ENCODE measurements around the gene FOXRED2. TPM values are rescaled to one million over a fixed set of nuclear protein-coding genes. Genes with fewer than 3 reads are reported as not detected.

Gene FOXRED2
- total and polyA plus RNA-seq, 4 experiments from 2014 or later, result 2.7 to 8.5 (median 7.3) TPM; not detected in 1

DNA sequence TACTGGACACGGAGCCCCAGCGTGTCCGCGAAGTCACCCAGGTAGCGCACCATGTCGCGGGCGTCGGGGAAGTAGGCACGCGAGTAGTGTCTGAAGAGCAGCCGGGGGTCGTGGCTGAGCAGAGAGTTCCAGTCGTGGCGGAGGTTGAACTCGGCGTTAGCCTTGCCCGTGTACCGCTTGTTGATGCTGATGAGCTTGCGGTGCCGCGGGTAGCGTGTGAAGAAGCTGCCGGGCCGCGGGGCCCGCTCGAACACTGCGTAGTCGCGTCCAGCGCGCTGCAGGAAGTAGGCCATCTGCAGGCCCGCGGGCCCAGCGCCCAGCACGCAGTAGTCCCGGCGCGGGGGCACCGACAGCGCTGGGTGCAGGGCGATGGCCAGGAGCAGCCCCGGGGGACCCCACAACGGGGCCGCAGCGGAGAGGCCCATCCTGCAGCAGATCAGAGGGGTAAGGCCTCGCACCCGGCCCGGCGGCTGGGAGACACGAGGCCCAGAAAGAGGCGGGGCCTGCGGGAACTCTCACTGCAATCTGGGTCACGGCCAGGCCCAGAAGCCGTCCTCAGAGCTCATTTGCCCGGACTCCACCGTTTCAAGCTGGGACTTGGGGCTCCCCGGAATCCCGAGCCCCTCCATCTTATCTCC is 723 bp downstream of the FOXRED2 start:
- POLR2A ChIA-PET (ENCODE audit: partially characterized antibody), result interaction anchor here (0.9 to 3.9 kb wide), 10 partner anchors 12 to 346 kb away, joined by 3 to 41 read pairs (median 4); partner anchors contain the start of genes APOL2, APOL3 and EIF3D
- Histone ChIP-seq H3K4me1 (ENCODE audit: insufficient read depth, low read length) (peaks cover 15% of the 10 kb centered on the region), H3K4me3 (ENCODE audit: low read length in 2 of 2) (peak overlapping the region in 1 of 2 donors; percentile 62), H3K9me3 (ENCODE audit: control insufficient read depth in 1 of 2, low read length in 2 of 2) (no peaks in the 10 kb centered on the region), H3K27ac (ENCODE audit: low read depth, low read length) (no peak overlapping the region), H3K27me3 (ENCODE audit: insufficient read depth, low read length) (no peaks in the 10 kb centered on the region), H3K36me3 (ENCODE audit: insufficient read depth, low read length) (peaks cover 8% of the 10 kb centered on the region)
- H3K4me1 Mint-ChIP-seq, result peaks cover 5 to 21% (median 7%) of the 10 kb centered on the region in 4 donors
- intact Hi-C loops (cut with micrococcal nuclease), result no loop called here
- no peak overlapping the region for H3K27ac Mint-ChIP-seq
- DNase-seq, result no peak
- peak overlapping the region; percentile 7 to 79 (median 46) for H3K4me3 Mint-ChIP-seq
- no peaks in the 10 kb centered on the region for H3K9me3 Mint-ChIP-seq
- CTCF ChIA-PET (ENCODE audit: partially characterized antibody), result no interaction called here
- H3K27me3 Mint-ChIP-seq, result no peaks in the 10 kb centered on the region
- peaks cover 3 to 12% of the 10 kb centered on the region in 2 donors for H3K36me3 Mint-ChIP-seq

DNA sequence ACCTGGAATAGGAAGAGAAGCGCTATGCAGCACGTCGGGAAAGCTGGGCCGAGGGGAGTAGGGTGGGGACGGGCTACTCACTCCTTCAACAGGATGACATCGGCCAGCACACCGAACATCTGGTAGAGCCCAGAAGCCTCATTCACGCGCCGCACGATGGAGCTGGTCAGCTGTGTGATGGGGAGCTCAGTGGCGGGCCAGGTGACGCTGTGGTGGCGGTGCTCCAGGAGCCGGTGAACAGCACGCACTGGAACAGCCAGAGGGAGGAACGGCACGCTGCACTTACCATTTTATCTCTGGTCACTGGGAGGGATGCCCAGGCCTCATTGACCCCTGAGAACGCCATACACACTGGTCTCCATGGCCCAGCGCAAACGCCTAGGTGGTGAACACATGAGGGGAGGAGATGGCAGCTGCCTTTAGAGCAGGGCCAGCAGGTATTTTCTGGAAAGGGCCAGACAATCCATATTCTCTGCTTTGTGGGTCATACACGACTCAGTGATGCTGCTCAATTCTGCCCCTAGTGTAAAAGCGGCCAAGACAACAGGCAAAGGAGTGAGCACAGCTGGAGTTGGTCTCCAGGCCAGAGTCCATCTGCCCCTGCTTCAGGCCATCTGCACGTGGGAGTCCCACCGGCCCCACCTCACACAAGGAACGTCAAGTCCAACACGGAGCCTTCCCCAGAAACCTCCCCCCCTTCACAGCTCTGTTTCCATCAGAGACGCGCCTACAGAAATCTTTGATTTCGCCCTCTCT is 8.8 kb downstream of the FOXRED2 start:
- Mint-ChIP-seq H3K27me3 (no peaks in the 10 kb centered on the region), H3K4me1 (no peaks in the 10 kb centered on the region), H3K4me3 (no peak overlapping the region), H3K27ac (no peak overlapping the region), H3K36me3 (peaks cover 0 to 10% of the 10 kb centered on the region in 2 donors), H3K9me3 (no peaks in the 10 kb centered on the region)
- H3K4me1 ChIP-seq (ENCODE audit: insufficient read depth, low read length), result no peaks in the 10 kb centered on the region
- intact Hi-C loops (cut with micrococcal nuclease), result no loop called here
- H3K4me3 ChIP-seq (ENCODE audit: low read length in 2 of 2), result no peak overlapping the region
- H3K9me3 ChIP-seq (ENCODE audit: control insufficient read depth in 1 of 2, low read length in 2 of 2), result no peaks in the 10 kb centered on the region
- POLR2A ChIA-PET (ENCODE audit: partially characterized antibody), result no interaction called here
- H3K27me3 ChIP-seq (ENCODE audit: insufficient read depth, low read length), result no peaks in the 10 kb centered on the region
- DNase-seq, result no peak
- no peak overlapping the region for H3K27ac ChIP-seq (ENCODE audit: low read depth, low read length)
- no peaks in the 10 kb centered on the region for H3K36me3 ChIP-seq (ENCODE audit: insufficient read depth, low read length)
- CTCF ChIA-PET (ENCODE audit: partially characterized antibody), result no interaction called here

DNA sequence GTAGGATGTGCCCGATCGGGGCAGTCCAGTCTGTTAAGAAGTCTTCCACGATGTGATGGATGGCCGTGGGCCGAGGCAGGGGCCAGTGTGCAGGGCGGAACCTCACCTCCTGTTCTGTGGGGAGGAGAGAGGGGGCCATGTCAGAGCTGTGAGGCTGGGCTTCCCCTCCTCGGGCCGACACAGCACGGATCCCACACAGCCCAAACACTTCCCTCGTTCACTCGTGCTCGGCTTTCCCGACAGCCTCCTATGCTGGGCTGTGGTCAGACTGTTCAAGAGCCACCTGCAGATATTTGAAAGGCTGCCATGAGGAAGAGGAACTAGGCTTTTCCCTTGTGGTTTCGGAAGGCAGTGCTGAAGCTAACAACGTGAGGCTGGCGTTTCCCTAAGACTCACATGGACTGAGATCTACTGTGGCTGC is 13.1 kb downstream of the FOXRED2 start:
- DNase-seq, result no peak
- Histone ChIP-seq H3K4me1 (ENCODE audit: insufficient read depth, low read length) (no peaks in the 10 kb centered on the region), H3K9me3 (ENCODE audit: control insufficient read depth in 1 of 2, low read length in 2 of 2) (no peaks in the 10 kb centered on the region), H3K36me3 (ENCODE audit: insufficient read depth, low read length) (no peaks in the 10 kb centered on the region), H3K4me3 (ENCODE audit: low read length in 2 of 2) (no peak overlapping the region), H3K27me3 (ENCODE audit: insufficient read depth, low read length) (no peaks in the 10 kb centered on the region), H3K27ac (ENCODE audit: low read depth, low read length) (no peak overlapping the region)
- no peaks in the 10 kb centered on the region for H3K9me3 Mint-ChIP-seq
- no peaks in the 10 kb centered on the region for H3K4me1 Mint-ChIP-seq
- POLR2A ChIA-PET (ENCODE audit: partially characterized antibody), result interaction anchor here (1.0 to 2.1 kb wide), 2 partner anchors 12 to 13 kb away, joined by 3 to 7 read pairs; partner anchors contain the start of gene TXN2
- H3K27me3 Mint-ChIP-seq, result no peaks in the 10 kb centered on the region
- H3K27ac Mint-ChIP-seq, result peak overlapping the region in 1 of 7 donors; percentile 37
- intact Hi-C loops (cut with micrococcal nuclease), result no loop called here
- CTCF ChIA-PET (ENCODE audit: partially characterized antibody), result interaction anchor here (2.7 kb wide), 1 partner anchor 193 kb away, joined by 8 read pairs; no protein-coding TSS in a partner anchor
- peaks cover 0 to 13% of the 10 kb centered on the region in 2 donors for H3K36me3 Mint-ChIP-seq
- H3K4me3 Mint-ChIP-seq, result no peak overlapping the region

DNA sequence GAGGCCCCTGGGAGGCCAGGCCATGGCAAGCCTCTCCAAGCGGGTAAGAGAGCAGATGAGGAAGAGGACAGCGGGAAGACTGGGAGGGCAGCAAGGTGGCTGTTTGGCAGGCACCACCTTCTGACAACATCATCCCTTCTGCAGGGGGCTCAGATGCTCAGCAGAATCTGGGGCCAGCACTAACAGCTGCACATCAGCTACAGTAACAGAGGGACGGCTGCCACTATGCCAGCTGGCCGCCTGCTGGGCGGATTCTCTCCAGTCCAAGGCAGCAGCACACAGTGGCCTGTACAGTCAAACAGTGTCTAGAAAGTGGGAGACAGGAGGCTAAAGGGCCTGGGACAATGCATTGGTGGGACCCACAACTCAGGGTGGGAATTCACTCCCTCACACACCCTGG is 14.7 kb downstream of the FOXRED2 start:
- Mint-ChIP-seq H3K4me1 (no peaks in the 10 kb centered on the region), H3K4me3 (no peak overlapping the region), H3K27ac (no peak overlapping the region), H3K27me3 (no peaks in the 10 kb centered on the region), H3K9me3 (no peaks in the 10 kb centered on the region), H3K36me3 (peaks cover 0 to 12% of the 10 kb centered on the region in 2 donors)
- no peaks in the 10 kb centered on the region for H3K9me3 ChIP-seq (ENCODE audit: control insufficient read depth in 1 of 2, low read length in 2 of 2)
- no peak for DNase-seq
- intact Hi-C loops (cut with micrococcal nuclease), result no loop called here
- no peaks in the 10 kb centered on the region for H3K27me3 ChIP-seq (ENCODE audit: insufficient read depth, low read length)
- no peak overlapping the region for H3K4me3 ChIP-seq (ENCODE audit: low read length in 2 of 2)
- H3K36me3 ChIP-seq (ENCODE audit: insufficient read depth, low read length), result no peaks in the 10 kb centered on the region
- POLR2A ChIA-PET (ENCODE audit: partially characterized antibody), result no interaction called here
- no peak overlapping the region for H3K27ac ChIP-seq (ENCODE audit: low read depth, low read length)
- CTCF ChIA-PET (ENCODE audit: partially characterized antibody), result interaction anchor here (2.7 kb wide), 1 partner anchor 192 kb away, joined by 8 read pairs; no protein-coding TSS in a partner anchor
- H3K4me1 ChIP-seq (ENCODE audit: insufficient read depth, low read length), result no peaks in the 10 kb centered on the region

DNA sequence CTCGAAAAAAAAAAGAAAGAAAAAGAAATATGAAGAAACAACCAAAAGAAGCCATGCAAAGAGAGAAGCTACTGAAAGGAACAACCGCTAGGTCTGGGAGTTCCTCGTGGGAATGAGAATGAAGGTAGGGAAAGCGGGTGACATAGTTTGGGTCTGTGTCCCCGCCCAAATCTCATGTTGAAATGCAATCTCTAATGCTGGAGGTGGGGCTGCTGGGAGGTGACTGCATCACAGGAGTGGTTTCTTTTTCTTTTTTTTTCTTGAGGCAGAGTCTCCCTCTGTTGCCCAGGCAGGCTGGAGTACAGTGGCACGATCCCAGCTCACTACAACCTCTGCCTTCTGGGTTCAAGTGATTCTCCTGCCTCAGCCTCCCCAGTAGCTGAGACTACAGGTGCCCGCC is 15.7 kb downstream of the FOXRED2 start:
- Mint-ChIP-seq H3K4me3 (no peak overlapping the region), H3K36me3 (peaks cover 0 to 9% of the 10 kb centered on the region in 2 donors), H3K27me3 (no peaks in the 10 kb centered on the region), H3K9me3 (no peaks in the 10 kb centered on the region), H3K4me1 (peaks cover 0 to 2% (median 0%) of the 10 kb centered on the region in 4 donors), H3K27ac (no peak overlapping the region)
- CTCF ChIA-PET (ENCODE audit: partially characterized antibody), result interaction anchor here (2.7 kb wide), 1 partner anchor 191 kb away, joined by 8 read pairs; no protein-coding TSS in a partner anchor
- H3K4me1 ChIP-seq (ENCODE audit: insufficient read depth, low read length), result no peaks in the 10 kb centered on the region
- H3K27ac ChIP-seq (ENCODE audit: low read depth, low read length), result no peak overlapping the region
- no peaks in the 10 kb centered on the region for H3K27me3 ChIP-seq (ENCODE audit: insufficient read depth, low read length)
- no peaks in the 10 kb centered on the region for H3K36me3 ChIP-seq (ENCODE audit: insufficient read depth, low read length)
- H3K9me3 ChIP-seq (ENCODE audit: control insufficient read depth in 1 of 2, low read length in 2 of 2), result no peaks in the 10 kb centered on the region
- intact Hi-C loops (cut with micrococcal nuclease), result no loop called here
- POLR2A ChIA-PET (ENCODE audit: partially characterized antibody), result interaction anchor here (1.1 kb wide), 1 partner anchor 10 kb away, joined by 4 read pairs; the partner anchor contains the start of gene TXN2
- DNase-seq, result no peak
- no peak overlapping the region for H3K4me3 ChIP-seq (ENCODE audit: low read length in 2 of 2)

DNA sequence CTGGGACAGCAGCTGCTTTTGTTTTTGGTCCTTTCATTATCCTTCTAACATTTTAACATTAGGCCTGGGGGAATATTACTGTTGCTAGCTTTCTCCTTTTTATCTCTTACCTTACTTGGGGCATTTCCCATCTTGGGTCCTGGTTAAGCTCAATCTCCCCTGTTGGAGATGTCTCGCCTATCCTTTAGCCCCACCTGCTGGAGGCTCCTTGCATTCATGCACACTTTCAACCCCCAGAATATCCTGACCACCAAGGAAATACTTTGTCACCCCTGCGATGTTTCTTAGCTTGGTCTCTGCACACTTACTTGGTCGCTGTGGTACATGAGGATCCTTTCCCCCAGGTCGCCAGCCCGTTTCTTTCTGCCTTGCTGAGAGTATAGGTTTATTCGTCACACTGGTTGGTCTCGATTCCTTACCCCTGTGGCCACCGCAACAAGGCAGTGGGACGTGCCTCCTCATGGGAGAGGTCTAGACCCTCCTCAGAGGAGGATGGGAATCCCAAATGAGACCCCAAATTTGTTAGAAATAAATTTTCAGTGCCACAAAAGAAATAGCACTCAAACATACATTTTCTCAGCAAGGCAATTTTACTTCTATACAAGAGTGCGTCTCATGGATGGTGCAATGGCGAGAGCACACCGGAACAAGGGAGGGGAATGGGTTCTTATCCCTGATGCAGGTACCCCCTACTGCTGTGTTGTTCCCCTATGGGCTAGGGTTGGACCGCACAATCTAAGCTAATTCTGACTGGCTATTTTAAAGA is 20.0 kb downstream of the FOXRED2 start:
- no peak overlapping the region for H3K27ac ChIP-seq (ENCODE audit: low read depth, low read length)
- CTCF ChIA-PET (ENCODE audit: partially characterized antibody), result interaction anchor here (0.6 to 2.7 kb wide), 36 partner anchors 9 to 418 kb away, joined by 3 to 37 read pairs (median 4); partner anchors contain the start of genes APOL2, APOL3 and APOL4
- intact Hi-C loops (cut with micrococcal nuclease), result loop anchor here (5.0 to 10.0 kb wide), 2 partner anchors 250 to 422 kb away; partner anchors contain the start of gene APOL2
- H3K27me3 ChIP-seq (ENCODE audit: insufficient read depth, low read length), result no peaks in the 10 kb centered on the region
- no peak overlapping the region for H3K4me3 Mint-ChIP-seq
- H3K9me3 ChIP-seq (ENCODE audit: control insufficient read depth in 1 of 2, low read length in 2 of 2), result no peaks in the 10 kb centered on the region
- H3K36me3 Mint-ChIP-seq, result peaks cover 0 to 4% of the 10 kb centered on the region in 2 donors
- DNase-seq, result peak; percentile 61 to 72 (median 63)
- no peaks in the 10 kb centered on the region for H3K36me3 ChIP-seq (ENCODE audit: insufficient read depth, low read length)
- H3K9me3 Mint-ChIP-seq, result no peaks in the 10 kb centered on the region
- H3K4me3 ChIP-seq (ENCODE audit: low read length in 2 of 2), result no peak overlapping the region
- peaks cover 4 to 12% (median 5%) of the 10 kb centered on the region in 4 donors for H3K4me1 Mint-ChIP-seq
- H3K27ac Mint-ChIP-seq, result peak overlapping the region in 3 of 7 donors; percentile 43 to 65 (median 64)
- no peaks in the 10 kb centered on the region for H3K27me3 Mint-ChIP-seq
- peaks cover 5% of the 10 kb centered on the region for H3K4me1 ChIP-seq (ENCODE audit: insufficient read depth, low read length)
- POLR2A ChIA-PET (ENCODE audit: partially characterized antibody), result interaction anchor here (0.6 to 1.0 kb wide), 5 partner anchors 20 to 201 kb away, joined by 3 to 4 read pairs (median 3); partner anchors contain the start of gene FOXRED2

All from CD4-positive, alpha-beta memory T cell (primary cell).